GM23338 (cell line): Measurements from ENCODE around the gene ZNF526. TPM values are rescaled to one million over a fixed set of nuclear protein-coding genes. Genes with fewer than 3 reads are reported as not detected.

ENCODE experiments used
- ATAC-seq: fragments of 200-7000 bp; cut with Tn5 transposase; 3 replicates; pipeline ENCODE4 v1.9.1; 2020
- DNase-seq: peaks from one replicate; pipeline ENCODE4 v3.0.0-alpha.2; 2015; ENCODE audit warnings: low spot score
- H2AFZ ChIP-seq: fragments of 200-600 bp; sonication (generic); 2 replicates; pipeline ENCODE4 v1.8.0; 2016; ENCODE audit warnings: antibody characterized with exemption, mild to moderate bottlenecking, moderate library complexity
- H3F3A ChIP-seq: fragments of 200-600 bp; sonication (generic); replicated peaks from 2 replicates; pipeline ENCODE4 v1.8.0; 2017; ENCODE audit warnings: antibody characterized with exemption, mixed run types, low read depth
- H3K27ac ChIP-seq: fragments of 200-600 bp; sonication (generic); 2 replicates; pipeline ENCODE4 v1.6.1; 2016; ENCODE audit warnings: low read depth
- H3K27me3 ChIP-seq: fragments of 200-600 bp; sonication (generic); 2 replicates; pipeline ENCODE4 v1.8.0; 2016; ENCODE audit warnings: mild to moderate bottlenecking, mixed run types, moderate library complexity; ENCODE audit not compliant: insufficient read depth
- H3K36me3 ChIP-seq: fragments of 200-600 bp; sonication (generic); 2 replicates; pipeline ENCODE4 v1.8.0; 2016; ENCODE audit warnings: mild to moderate bottlenecking; ENCODE audit not compliant: insufficient read depth
- H3K4me1 ChIP-seq: fragments of 200-600 bp; sonication (generic); 2 replicates; pipeline ENCODE4 v1.8.0; 2016; ENCODE audit warnings: mild to moderate bottlenecking, moderate library complexity; ENCODE audit not compliant: insufficient read depth
- H3K4me2 ChIP-seq: fragments of 200-600 bp; sonication (generic); 2 replicates; pipeline ENCODE4 v1.7.1; 2017; ENCODE audit warnings: mixed run types
- H3K4me3 ChIP-seq: fragments of 200-600 bp; sonication (generic); 2 replicates; pipeline ENCODE4 v1.6.1; 2016; ENCODE audit warnings: mixed run types
- H3K79me2 ChIP-seq: fragments of 200-600 bp; sonication (generic); replicated peaks from 2 replicates; pipeline ENCODE4 v1.8.0; 2017; ENCODE audit warnings: mild to moderate bottlenecking; ENCODE audit not compliant: insufficient read depth
- H3K9me2 ChIP-seq: fragments of 200-600 bp; sonication (generic); 2 replicates; pipeline ENCODE4 v1.8.0; 2017; ENCODE audit not compliant: insufficient read depth
- H4K20me1 ChIP-seq: fragments of 200-600 bp; sonication (generic); replicated peaks from 2 replicates; pipeline ENCODE4 v1.8.0; 2017; ENCODE audit warnings: mild to moderate bottlenecking; ENCODE audit not compliant: insufficient read depth
- H3K27ac Mint-ChIP-seq: 2 replicates; pipeline ENCODE4 v1.8.0; 2020; ENCODE audit warnings: inconsistent platforms, mild to moderate bottlenecking, moderate library complexity, mixed read lengths
- H3K27me3 Mint-ChIP-seq: 3 replicates; pipeline ENCODE4 v1.8.0; 2022; ENCODE audit warnings: low read depth, mild to moderate bottlenecking, moderate library complexity, mixed read lengths, inconsistent platforms; ENCODE audit not compliant: insufficient read depth, poor library complexity
- H3K36me3 Mint-ChIP-seq: 3 replicates; pipeline ENCODE4 v1.8.0; 2021; ENCODE audit warnings: low read depth, mild to moderate bottlenecking, inconsistent platforms, moderate library complexity, mixed read lengths
- H3K4me1 Mint-ChIP-seq: 3 replicates; pipeline ENCODE4 v1.8.0; 2020; ENCODE audit warnings: mild to moderate bottlenecking, inconsistent platforms, mixed read lengths
- H3K4me3 Mint-ChIP-seq: 3 replicates; pipeline ENCODE4 v1.8.0; 2021; ENCODE audit warnings: moderate library complexity, mild to moderate bottlenecking, inconsistent platforms, mixed read lengths
- H3K9me3 Mint-ChIP-seq: 3 replicates; pipeline ENCODE4 v1.8.0; 2020; ENCODE audit warnings: moderate library complexity, mild to moderate bottlenecking, inconsistent platforms, mixed read lengths
- CREB1 ChIP-seq: fragments of 250-450 bp; sonication (Bioruptor Pico); IDR thresholded peaks from 2 replicates; pipeline ENCODE4 v1.5.0; 2020; ENCODE audit warnings: low read depth, mild to moderate bottlenecking, moderate library complexity
- EZH2 ChIP-seq: fragments of 200-600 bp; sonication (generic); IDR thresholded peaks from one replicate; pipeline ENCODE4 v1.8.0; 2017; ENCODE audit warnings: antibody characterized with exemption, mild to moderate bottlenecking, low read depth; ENCODE audit not compliant: unreplicated experiment
- EZH2phosphoT487 ChIP-seq: fragments of 200-600 bp; sonication (generic); IDR thresholded peaks from one replicate; pipeline ENCODE4 v1.8.1; 2018; ENCODE audit warnings: antibody characterized with exemption; ENCODE audit not compliant: unreplicated experiment
- JUNB ChIP-seq: IDR thresholded peaks from one replicate; pipeline ENCODE4 v1.6.1; 2016; ENCODE audit warnings: antibody characterized with exemption; ENCODE audit not compliant: unreplicated experiment
- NANOG ChIP-seq: IDR thresholded peaks from 2 replicates; pipeline ENCODE4 v1.6.1; 2016; ENCODE audit warnings: antibody characterized with exemption, borderline replicate concordance
- POLR2AphosphoS5 ChIP-seq: IDR thresholded peaks from 2 replicates; pipeline ENCODE4 v1.6.1; 2016; ENCODE audit warnings: antibody characterized with exemption, low read depth
- STAT1 ChIP-seq: IDR thresholded peaks from one replicate; pipeline ENCODE4 v1.6.1; 2016; ENCODE audit warnings: antibody characterized with exemption; ENCODE audit not compliant: unreplicated experiment
- ZNF114 ChIP-seq: fragments of 250-450 bp; sonication (Bioruptor Pico); IDR thresholded peaks from 2 replicates; pipeline ENCODE4 v1.5.0; 2020; ENCODE audit warnings: mild to moderate bottlenecking, moderate library complexity
- ZNF331 ChIP-seq: fragments of 250-450 bp; sonication (Bioruptor Pico); IDR thresholded peaks from 2 replicates; pipeline ENCODE4 v1.5.0; 2020; ENCODE audit warnings: low read depth, mild to moderate bottlenecking, moderate library complexity
- polyA plus RNA-seq: library from polyadenylated mRNA; unstranded; fragments of >200 nt; fragmentation: Nextera tagmentation; extraction: Ambion mirVana; gene quantifications from 2 replicates; pipeline ENCODE4 v1.2.1, GENCODE V29; 2016
- total RNA-seq: library from RNA; depleted of rRNA; stranded (reverse); fragments of >200 nt; shearing (Covaris generic); gene quantifications from 2 replicates; pipeline ENCODE4 v1.2.3, GENCODE V29; 2014
- TF ChIP-seq, protein P1 (sequence below): IDR thresholded peaks from 2 replicates; pipeline ENCODE4 v1.6.1; 2016; ENCODE audit warnings: antibody characterized with exemption
- TF ChIP-seq, protein P2 (sequence below): fragments of 250-450 bp; sonication (Bioruptor Pico); IDR thresholded peaks from 2 replicates; pipeline ENCODE4 v1.5.0; 2020; ENCODE audit warnings: mild to moderate bottlenecking, moderate library complexity
- TF ChIP-seq, protein P3 (sequence below), 2 experiments: fragments of 200-600 bp in 1 of 2; sonication (generic) in 1 of 2; conservative IDR thresholded peaks; 2 replicates each; pipeline versions ENCODE4 v1.5.1 to v1.6.1; 2016 to 2017; ENCODE audit warnings: antibody characterized with exemption in 2 of 2, low read depth in 2 of 2, mild to moderate bottlenecking in 2 of 2, moderate library complexity in 1 of 2
- TF ChIP-seq, protein P4 (sequence below): IDR thresholded peaks from one replicate; pipeline ENCODE4 v1.6.1; 2018; ENCODE audit warnings: antibody characterized with exemption; ENCODE audit not compliant: unreplicated experiment

Gene ZNF526
- total and polyA plus RNA-seq, 2 experiments from 2014 or later: 4.7 to 13.3 TPM

DNA sequence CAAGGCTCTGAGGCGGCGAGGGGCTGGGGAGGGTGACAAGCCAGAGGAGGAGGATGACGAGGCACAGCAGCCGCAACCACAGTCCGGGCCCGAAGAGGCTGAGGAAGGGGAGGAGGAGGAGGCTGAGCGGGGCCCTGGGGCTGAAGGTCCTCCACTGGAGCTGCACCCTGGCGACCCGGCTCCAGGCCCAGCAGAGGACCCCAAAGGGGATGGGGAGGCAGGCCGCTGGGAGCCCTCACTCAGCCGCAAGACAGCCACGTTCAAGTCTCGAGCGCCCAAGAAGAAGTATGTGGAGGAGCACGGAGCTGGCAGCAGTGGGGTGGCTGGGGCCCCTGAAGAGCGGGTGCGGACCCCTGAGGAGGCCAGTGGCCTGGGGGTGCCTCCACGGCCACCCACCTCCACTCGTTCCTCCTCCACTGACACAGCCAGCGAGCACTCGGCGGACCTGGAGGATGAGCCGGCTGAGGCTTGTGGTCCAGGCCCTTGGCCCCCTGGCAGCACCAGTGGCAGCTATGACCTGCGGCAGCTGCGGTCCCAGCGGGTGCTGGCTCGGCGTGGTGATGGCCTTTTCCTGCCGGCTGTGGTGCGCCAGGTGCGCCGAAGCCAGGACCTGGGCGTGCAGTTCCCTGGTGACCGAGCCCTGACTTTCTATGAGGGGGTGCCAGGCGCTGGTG, 51.9 kb downstream of the ZNF526 start:
- Mint-ChIP-seq H3K27ac (no peak overlapping the region), H3K27me3 (peaks cover 3% of the 10 kb centered on the region), H3K9me3 (no peaks in the 10 kb centered on the region; the same call in 2 of the 3 replicates), H3K4me1 (peaks cover 27% of the 10 kb centered on the region), H3K36me3 (peaks cover 13% of the 10 kb centered on the region; the same call in 2 of the 3 replicates), H3K4me3 (no peak overlapping the region)
- Histone ChIP-seq H3K27ac (no peak overlapping the region), H3K27me3 (peaks cover 7% of the 10 kb centered on the region; the same call in 1 of the 2 replicates), H3K79me2 (peaks cover 6% of the 10 kb centered on the region; the same call in 1 of the 2 replicates), H3K4me2 (no peak overlapping the region), H3K4me1 (peaks cover 9% of the 10 kb centered on the region; the same call in 1 of the 2 replicates), H3F3A (0 out of 2 replicates have a peak, but pooled peaks cover 4% of the 10 kb centered on the region), H4K20me1 (0 out of 2 replicates have a peak, but pooled peaks cover 3% of the 10 kb centered on the region), H3K4me3 (no peak overlapping the region), H2AFZ (no peak overlapping the region), H3K9me2 (no peaks in the 10 kb centered on the region), H3K36me3 (no peaks in the 10 kb centered on the region)
- TF ChIP-seq, protein P1, sequence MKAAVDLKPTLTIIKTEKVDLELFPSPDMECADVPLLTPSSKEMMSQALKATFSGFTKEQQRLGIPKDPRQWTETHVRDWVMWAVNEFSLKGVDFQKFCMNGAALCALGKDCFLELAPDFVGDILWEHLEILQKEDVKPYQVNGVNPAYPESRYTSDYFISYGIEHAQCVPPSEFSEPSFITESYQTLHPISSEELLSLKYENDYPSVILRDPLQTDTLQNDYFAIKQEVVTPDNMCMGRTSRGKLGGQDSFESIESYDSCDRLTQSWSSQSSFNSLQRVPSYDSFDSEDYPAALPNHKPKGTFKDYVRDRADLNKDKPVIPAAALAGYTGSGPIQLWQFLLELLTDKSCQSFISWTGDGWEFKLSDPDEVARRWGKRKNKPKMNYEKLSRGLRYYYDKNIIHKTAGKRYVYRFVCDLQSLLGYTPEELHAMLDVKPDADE: no peak
- no peak for TF ChIP-seq POLR2AphosphoS5
- TF ChIP-seq EZH2phosphoT487: no peak
- TF ChIP-seq STAT1: no peak
- no peak for TF ChIP-seq EZH2
- TF ChIP-seq, protein P2, sequence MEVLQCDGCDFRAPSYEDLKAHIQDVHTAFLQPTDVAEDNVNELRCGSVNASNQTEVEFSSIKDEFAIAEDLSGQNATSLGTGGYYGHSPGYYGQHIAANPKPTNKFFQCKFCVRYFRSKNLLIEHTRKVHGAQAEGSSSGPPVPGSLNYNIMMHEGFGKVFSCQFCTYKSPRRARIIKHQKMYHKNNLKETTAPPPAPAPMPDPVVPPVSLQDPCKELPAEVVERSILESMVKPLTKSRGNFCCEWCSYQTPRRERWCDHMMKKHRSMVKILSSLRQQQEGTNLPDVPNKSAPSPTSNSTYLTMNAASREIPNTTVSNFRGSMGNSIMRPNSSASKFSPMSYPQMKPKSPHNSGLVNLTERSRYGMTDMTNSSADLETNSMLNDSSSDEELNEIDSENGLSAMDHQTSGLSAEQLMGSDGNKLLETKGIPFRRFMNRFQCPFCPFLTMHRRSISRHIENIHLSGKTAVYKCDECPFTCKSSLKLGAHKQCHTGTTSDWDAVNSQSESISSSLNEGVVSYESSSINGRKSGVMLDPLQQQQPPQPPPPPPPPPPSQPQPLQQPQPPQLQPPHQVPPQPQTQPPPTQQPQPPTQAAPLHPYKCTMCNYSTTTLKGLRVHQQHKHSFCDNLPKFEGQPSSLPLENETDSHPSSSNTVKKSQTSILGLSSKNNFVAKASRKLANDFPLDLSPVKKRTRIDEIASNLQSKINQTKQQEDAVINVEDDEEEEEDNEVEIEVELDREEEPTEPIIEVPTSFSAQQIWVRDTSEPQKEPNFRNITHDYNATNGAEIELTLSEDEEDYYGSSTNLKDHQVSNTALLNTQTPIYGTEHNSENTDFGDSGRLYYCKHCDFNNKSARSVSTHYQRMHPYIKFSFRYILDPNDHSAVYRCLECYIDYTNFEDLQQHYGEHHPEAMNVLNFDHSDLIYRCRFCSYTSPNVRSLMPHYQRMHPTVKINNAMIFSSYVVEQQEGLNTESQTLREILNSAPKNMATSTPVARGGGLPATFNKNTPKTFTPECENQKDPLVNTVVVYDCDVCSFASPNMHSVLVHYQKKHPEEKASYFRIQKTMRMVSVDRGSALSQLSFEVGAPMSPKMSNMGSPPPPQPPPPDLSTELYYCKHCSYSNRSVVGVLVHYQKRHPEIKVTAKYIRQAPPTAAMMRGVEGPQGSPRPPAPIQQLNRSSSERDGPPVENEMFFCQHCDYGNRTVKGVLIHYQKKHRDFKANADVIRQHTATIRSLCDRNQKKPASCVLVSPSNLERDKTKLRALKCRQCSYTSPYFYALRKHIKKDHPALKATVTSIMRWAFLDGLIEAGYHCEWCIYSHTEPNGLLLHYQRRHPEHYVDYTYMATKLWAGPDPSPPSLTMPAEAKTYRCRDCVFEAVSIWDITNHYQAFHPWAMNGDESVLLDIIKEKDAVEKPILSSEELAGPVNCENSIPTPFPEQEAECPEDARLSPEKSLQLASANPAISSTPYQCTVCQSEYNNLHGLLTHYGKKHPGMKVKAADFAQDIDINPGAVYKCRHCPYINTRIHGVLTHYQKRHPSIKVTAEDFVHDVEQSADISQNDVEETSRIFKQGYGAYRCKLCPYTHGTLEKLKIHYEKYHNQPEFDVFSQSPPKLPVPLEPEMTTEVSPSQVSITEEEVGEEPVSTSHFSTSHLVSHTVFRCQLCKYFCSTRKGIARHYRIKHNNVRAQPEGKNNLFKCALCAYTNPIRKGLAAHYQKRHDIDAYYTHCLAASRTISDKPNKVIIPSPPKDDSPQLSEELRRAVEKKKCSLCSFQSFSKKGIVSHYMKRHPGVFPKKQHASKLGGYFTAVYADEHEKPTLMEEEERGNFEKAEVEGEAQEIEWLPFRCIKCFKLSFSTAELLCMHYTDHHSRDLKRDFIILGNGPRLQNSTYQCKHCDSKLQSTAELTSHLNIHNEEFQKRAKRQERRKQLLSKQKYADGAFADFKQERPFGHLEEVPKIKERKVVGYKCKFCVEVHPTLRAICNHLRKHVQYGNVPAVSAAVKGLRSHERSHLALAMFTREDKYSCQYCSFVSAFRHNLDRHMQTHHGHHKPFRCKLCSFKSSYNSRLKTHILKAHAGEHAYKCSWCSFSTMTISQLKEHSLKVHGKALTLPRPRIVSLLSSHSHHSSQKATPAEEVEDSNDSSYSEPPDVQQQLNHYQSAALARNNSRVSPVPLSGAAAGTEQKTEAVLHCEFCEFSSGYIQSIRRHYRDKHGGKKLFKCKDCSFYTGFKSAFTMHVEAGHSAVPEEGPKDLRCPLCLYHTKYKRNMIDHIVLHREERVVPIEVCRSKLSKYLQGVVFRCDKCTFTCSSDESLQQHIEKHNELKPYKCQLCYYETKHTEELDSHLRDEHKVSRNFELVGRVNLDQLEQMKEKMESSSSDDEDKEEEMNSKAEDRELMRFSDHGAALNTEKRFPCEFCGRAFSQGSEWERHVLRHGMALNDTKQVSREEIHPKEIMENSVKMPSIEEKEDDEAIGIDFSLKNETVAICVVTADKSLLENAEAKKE: no peak
- no peak for TF ChIP-seq ZNF114 (CRISPR knock-in tag)
- TF ChIP-seq NANOG: no peak
- no peak for TF ChIP-seq ZNF331
- TF ChIP-seq, protein P3, sequence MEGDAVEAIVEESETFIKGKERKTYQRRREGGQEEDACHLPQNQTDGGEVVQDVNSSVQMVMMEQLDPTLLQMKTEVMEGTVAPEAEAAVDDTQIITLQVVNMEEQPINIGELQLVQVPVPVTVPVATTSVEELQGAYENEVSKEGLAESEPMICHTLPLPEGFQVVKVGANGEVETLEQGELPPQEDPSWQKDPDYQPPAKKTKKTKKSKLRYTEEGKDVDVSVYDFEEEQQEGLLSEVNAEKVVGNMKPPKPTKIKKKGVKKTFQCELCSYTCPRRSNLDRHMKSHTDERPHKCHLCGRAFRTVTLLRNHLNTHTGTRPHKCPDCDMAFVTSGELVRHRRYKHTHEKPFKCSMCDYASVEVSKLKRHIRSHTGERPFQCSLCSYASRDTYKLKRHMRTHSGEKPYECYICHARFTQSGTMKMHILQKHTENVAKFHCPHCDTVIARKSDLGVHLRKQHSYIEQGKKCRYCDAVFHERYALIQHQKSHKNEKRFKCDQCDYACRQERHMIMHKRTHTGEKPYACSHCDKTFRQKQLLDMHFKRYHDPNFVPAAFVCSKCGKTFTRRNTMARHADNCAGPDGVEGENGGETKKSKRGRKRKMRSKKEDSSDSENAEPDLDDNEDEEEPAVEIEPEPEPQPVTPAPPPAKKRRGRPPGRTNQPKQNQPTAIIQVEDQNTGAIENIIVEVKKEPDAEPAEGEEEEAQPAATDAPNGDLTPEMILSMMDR (conservative IDR thresholded peaks at IDR 0.05; ENCODE audit: low read depth in 2 of 2): no peak
- TF ChIP-seq JUNB: no peak
- TF ChIP-seq CREB1 (CRISPR knock-in tag): no peak
- TF ChIP-seq, protein P4, sequence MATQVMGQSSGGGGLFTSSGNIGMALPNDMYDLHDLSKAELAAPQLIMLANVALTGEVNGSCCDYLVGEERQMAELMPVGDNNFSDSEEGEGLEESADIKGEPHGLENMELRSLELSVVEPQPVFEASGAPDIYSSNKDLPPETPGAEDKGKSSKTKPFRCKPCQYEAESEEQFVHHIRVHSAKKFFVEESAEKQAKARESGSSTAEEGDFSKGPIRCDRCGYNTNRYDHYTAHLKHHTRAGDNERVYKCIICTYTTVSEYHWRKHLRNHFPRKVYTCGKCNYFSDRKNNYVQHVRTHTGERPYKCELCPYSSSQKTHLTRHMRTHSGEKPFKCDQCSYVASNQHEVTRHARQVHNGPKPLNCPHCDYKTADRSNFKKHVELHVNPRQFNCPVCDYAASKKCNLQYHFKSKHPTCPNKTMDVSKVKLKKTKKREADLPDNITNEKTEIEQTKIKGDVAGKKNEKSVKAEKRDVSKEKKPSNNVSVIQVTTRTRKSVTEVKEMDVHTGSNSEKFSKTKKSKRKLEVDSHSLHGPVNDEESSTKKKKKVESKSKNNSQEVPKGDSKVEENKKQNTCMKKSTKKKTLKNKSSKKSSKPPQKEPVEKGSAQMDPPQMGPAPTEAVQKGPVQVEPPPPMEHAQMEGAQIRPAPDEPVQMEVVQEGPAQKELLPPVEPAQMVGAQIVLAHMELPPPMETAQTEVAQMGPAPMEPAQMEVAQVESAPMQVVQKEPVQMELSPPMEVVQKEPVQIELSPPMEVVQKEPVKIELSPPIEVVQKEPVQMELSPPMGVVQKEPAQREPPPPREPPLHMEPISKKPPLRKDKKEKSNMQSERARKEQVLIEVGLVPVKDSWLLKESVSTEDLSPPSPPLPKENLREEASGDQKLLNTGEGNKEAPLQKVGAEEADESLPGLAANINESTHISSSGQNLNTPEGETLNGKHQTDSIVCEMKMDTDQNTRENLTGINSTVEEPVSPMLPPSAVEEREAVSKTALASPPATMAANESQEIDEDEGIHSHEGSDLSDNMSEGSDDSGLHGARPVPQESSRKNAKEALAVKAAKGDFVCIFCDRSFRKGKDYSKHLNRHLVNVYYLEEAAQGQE: no peak
- DNase-seq (no peak), ATAC-seq (no peak)
